ENCODE data around the gene ABLIM1. TPM values are rescaled to one million over a fixed set of nuclear protein-coding genes. Genes with fewer than 3 reads are reported as not detected.

The ABLIM1 gene
- total RNA-seq, 2 experiments from 2014 or later: 119 to 128 TPM

DNA sequence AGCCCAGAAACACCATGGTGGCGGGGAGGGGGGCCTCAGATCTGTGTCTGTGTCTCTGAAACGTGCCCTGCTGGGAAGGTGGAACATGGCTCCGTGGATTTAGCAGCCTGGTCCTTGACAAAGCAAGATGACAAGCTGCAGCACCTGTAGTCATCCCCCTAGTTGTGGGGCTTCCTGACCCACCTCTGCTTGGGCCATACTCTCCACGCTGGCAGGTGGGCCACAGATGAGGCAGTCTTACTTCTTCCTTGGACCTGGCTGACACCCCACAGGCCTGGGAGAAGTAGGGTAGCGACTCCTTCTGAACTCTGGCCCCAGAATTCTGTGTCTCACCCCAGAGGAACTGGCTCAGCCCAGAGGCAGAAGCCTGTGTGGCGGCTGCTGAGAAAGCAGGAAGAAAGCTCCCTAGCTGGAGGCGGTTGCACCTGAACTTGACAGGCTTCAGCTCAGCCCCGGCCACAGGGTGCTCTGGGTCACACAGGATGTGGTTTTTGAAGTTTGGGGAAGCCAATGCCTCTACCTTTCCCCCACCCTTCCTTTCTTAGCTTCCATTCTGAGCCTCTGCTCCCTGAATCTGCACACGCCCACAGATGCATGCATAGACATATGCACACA, 113.9 kb downstream of the ABLIM1 start:
- Mint-ChIP-seq H3K27ac (peak overlapping the region; percentile 93), H3K4me3 (peak overlapping the region; percentile 75), H3K27me3 (no peaks in the 10 kb centered on the region), H3K36me3 (no peaks in the 10 kb centered on the region), H3K9me3 (no peaks in the 10 kb centered on the region), H3K4me1 (ENCODE audit: low read depth) (peaks cover 74% of the 10 kb centered on the region)
- DNase-seq: peak; percentile 89
- POLR2A ChIA-PET: interaction anchor here (0.8 to 4.9 kb wide), 3 partner anchors 18 to 62 kb away, joined by 3 to 53 read pairs (median 6); no protein-coding TSS in a partner anchor
- CTCF ChIA-PET: interaction anchor here (0.7 to 6.5 kb wide), 7 partner anchors 17 to 278 kb away, joined by 3 to 74 read pairs (median 5); partner anchors contain the start of gene FHIP2A
- intact Hi-C loops (cut with micrococcal nuclease): loop anchor here (1.0 to 10.0 kb wide), 4 partner anchors 73 to 689 kb away; partner anchors contain the start of genes DCLRE1A, NHLRC2 and TRUB1

DNA sequence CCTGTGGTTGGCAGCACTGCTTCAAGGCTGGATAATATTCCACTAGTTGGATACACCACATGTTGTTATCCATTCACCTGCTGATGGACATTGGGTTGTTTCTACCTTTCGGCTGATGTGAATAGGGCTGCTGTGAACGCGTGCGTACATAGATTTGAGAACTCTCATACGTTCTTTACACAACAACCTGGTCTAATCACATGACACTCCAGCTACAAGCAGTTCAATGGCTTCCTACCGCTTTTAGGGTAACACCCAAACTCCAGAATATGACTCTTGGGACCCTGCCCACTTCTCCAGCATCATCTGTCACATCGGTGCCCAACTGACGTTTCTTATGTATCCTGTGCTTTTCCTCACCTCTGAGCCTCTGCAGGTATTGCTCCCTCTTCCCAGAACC, 114.6 kb downstream of the ABLIM1 start:
- Mint-ChIP-seq H3K4me3 (peak overlapping the region; percentile 75), H3K4me1 (ENCODE audit: low read depth) (peaks cover 78% of the 10 kb centered on the region), H3K36me3 (no peaks in the 10 kb centered on the region), H3K9me3 (no peaks in the 10 kb centered on the region), H3K27me3 (no peaks in the 10 kb centered on the region), H3K27ac (peak overlapping the region; percentile 93)
- POLR2A ChIA-PET: interaction anchor here (0.8 to 4.9 kb wide), 2 partner anchors 17 to 61 kb away, joined by 3 to 53 read pairs; no protein-coding TSS in a partner anchor
- intact Hi-C loops (cut with micrococcal nuclease): loop anchor here (5.0 to 10.0 kb wide), 3 partner anchors 394 to 689 kb away; partner anchors contain the start of genes DCLRE1A, NHLRC2 and TRUB1
- DNase-seq: no peak
- CTCF ChIA-PET: interaction anchor here (1.4 to 6.5 kb wide), 4 partner anchors 18 to 239 kb away, joined by 3 to 74 read pairs (median 9); no protein-coding TSS in a partner anchor

DNA sequence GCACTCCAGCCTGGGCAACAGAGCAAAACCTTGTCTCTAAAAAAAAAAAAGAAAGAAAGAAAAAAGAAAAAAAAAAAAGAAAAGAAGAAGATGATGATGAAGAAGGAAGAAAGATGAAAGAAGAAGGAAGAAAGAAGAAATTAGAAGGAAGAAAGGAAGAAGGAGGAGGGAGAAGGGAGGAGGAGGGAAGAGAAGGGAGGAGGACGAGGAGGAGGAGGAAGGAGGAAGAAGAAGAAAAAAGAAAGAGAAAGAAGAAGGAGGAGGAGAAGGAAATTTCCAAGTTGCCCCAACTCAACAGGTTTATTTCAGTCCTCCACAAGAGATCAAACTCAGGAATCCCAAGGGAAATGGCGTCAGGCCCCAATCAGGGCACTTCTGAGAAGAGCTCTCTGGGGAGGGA, 115.7 kb downstream of the ABLIM1 start:
- Mint-ChIP-seq H3K27me3 (no peaks in the 10 kb centered on the region), H3K4me1 (ENCODE audit: low read depth) (peaks cover 77% of the 10 kb centered on the region), H3K4me3 (no peak overlapping the region), H3K9me3 (no peaks in the 10 kb centered on the region), H3K27ac (peak overlapping the region; percentile 96), H3K36me3 (no peaks in the 10 kb centered on the region)
- ChIA-PET POLR2A (interaction anchor here (1.1 to 4.9 kb wide), 3 partner anchors 16 to 50 kb away, joined by 4 to 53 read pairs (median 13); no protein-coding TSS in a partner anchor), CTCF (interaction anchor here (0.6 to 6.5 kb wide), 6 partner anchors 36 to 280 kb away, joined by 3 to 74 read pairs (median 9); partner anchors contain the start of gene FHIP2A)
- intact Hi-C loops (cut with micrococcal nuclease): loop anchor here (5.0 to 10.0 kb wide), 3 partner anchors 395 to 688 kb away; partner anchors contain the start of genes DCLRE1A, NHLRC2 and TRUB1
- DNase-seq: no peak

- Mint-ChIP-seq H3K27me3 (no peaks in the 10 kb centered on the region), H3K36me3 (no peaks in the 10 kb centered on the region), H3K27ac (peak overlapping the region; percentile 96), H3K4me1 (ENCODE audit: low read depth) (peaks cover 77% of the 10 kb centered on the region), H3K4me3 (peak overlapping the region; percentile 49), H3K9me3 (peaks cover under 1% of the 10 kb centered on the region)
- POLR2A ChIA-PET: interaction anchor here (0.7 to 4.9 kb wide), 6 partner anchors 16 to 52 kb away, joined by 3 to 53 read pairs (median 4); no protein-coding TSS in a partner anchor
- no peak for DNase-seq
- intact Hi-C loops (cut with micrococcal nuclease): loop anchor here (1.0 to 10.0 kb wide), 11 partner anchors 15 to 861 kb away; partner anchors contain the start of genes CCDC186, DCLRE1A, NHLRC2 and TRUB1
- CTCF ChIA-PET: interaction anchor here (1.0 to 6.5 kb wide), 11 partner anchors 8 to 281 kb away, joined by 3 to 74 read pairs (median 4); partner anchors contain the start of gene FHIP2A
These were observed 116.3 kb downstream of the ABLIM1 start for GRCh38 chr10:114541797-114542160.

- H3K9me3 Mint-ChIP-seq: peaks cover 3% of the 10 kb centered on the region
- CTCF ChIA-PET: interaction anchor here (1.0 to 6.5 kb wide), 12 partner anchors 9 to 281 kb away, joined by 3 to 74 read pairs (median 4); partner anchors contain the start of gene FHIP2A
- peaks cover 77% of the 10 kb centered on the region for H3K4me1 Mint-ChIP-seq (ENCODE audit: low read depth)
- peak overlapping the region; percentile 51 for H3K4me3 Mint-ChIP-seq
- peak; percentile 86 for DNase-seq
- peak overlapping the region; percentile 96 for H3K27ac Mint-ChIP-seq
- POLR2A ChIA-PET: interaction anchor here (0.6 to 4.9 kb wide), 9 partner anchors 15 to 282 kb away, joined by 3 to 53 read pairs (median 4); no protein-coding TSS in a partner anchor
- H3K36me3 Mint-ChIP-seq: no peaks in the 10 kb centered on the region
- intact Hi-C loops (cut with micrococcal nuclease): loop anchor here (1.0 to 10.0 kb wide), 11 partner anchors 15 to 860 kb away; partner anchors contain the start of genes CCDC186, DCLRE1A, NHLRC2 and TRUB1
- H3K27me3 Mint-ChIP-seq: no peaks in the 10 kb centered on the region
These were observed 116.8 kb downstream of the ABLIM1 start for GRCh38 chr10:114541081-114541796.

- POLR2A ChIA-PET: interaction anchor here (0.7 to 2.8 kb wide), 7 partner anchors 14 to 366 kb away, joined by 3 to 17 read pairs (median 4); partner anchors contain the start of gene CCDC186
- DNase-seq: peak; percentile 31
- peak overlapping the region; percentile 51 for H3K4me3 Mint-ChIP-seq
- peak overlapping the region; percentile 96 for H3K27ac Mint-ChIP-seq
- peaks cover 76% of the 10 kb centered on the region for H3K4me1 Mint-ChIP-seq (ENCODE audit: low read depth)
- H3K9me3 Mint-ChIP-seq: peaks cover 3% of the 10 kb centered on the region
- H3K27me3 Mint-ChIP-seq: no peaks in the 10 kb centered on the region
- intact Hi-C loops (cut with micrococcal nuclease): loop anchor here (2.0 to 10.0 kb wide), 6 partner anchors 69 to 859 kb away; partner anchors contain the start of genes CCDC186, DCLRE1A, NHLRC2 and TRUB1
- CTCF ChIA-PET: interaction anchor here (0.9 to 6.5 kb wide), 5 partner anchors 14 to 237 kb away, joined by 3 to 74 read pairs (median 4); no protein-coding TSS in a partner anchor
- H3K36me3 Mint-ChIP-seq: no peaks in the 10 kb centered on the region
These were observed 117.8 kb downstream of the ABLIM1 start for GRCh38 chr10:114540236-114540635.

GRCh38 chr10:114539623-114540022, 118.5 kb downstream of the ABLIM1 start:
- H3K9me3 Mint-ChIP-seq: peaks cover 3% of the 10 kb centered on the region
- H3K36me3 Mint-ChIP-seq: no peaks in the 10 kb centered on the region
- POLR2A ChIA-PET: interaction anchor here (0.7 to 2.8 kb wide), 6 partner anchors 13 to 365 kb away, joined by 3 to 17 read pairs (median 4); partner anchors contain the start of gene CCDC186
- DNase-seq: no peak
- peaks cover 73% of the 10 kb centered on the region for H3K4me1 Mint-ChIP-seq (ENCODE audit: low read depth)
- intact Hi-C loops (cut with micrococcal nuclease): loop anchor here (2.0 to 10.0 kb wide), 6 partner anchors 69 to 859 kb away; partner anchors contain the start of genes CCDC186, DCLRE1A, NHLRC2 and TRUB1
- H3K4me3 Mint-ChIP-seq: no peak overlapping the region
- H3K27ac Mint-ChIP-seq: peak overlapping the region; percentile 96
- no peaks in the 10 kb centered on the region for H3K27me3 Mint-ChIP-seq
- CTCF ChIA-PET: interaction anchor here (0.8 to 6.5 kb wide), 7 partner anchors 8 to 236 kb away, joined by 3 to 74 read pairs (median 3); no protein-coding TSS in a partner anchor

DNA sequence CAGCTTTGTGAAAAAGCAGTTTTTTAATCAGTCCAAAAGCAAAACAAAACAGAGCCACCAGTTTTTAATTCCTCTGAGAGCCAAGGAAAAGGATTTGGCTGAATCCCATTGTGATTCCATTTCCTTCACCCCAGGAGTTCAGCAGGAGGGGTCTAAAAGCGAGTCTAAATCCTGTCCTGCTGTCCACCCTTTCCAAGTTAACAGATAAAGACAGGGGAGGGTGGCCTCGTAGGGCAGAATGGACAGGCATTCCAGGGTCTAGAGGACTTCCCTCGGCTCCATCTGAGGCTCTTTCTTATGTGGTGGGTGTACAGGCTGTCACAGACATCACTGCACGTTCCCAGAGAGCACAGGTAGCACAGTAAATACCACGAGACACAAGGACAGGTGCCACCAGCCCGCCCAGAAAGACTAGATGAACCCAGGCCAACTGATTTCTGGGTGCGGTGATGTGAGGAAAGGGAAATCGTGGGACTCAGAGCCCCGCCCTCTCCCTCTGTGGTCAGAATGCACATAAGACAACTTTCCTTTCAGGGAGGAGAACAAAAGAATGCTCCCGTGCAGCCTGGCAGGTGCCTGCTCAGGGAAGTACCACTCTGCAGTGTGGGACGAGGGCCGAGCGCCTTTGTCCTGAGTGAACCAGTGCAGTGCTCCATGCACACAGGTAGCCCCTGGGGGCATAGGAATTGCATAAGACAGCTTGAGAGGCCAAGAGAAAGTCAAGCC, 119.7 kb downstream of the ABLIM1 start:
- Mint-ChIP-seq H3K4me3 (peak overlapping the region; percentile 56), H3K27ac (peak overlapping the region; percentile 80), H3K9me3 (peaks cover 3% of the 10 kb centered on the region), H3K36me3 (no peaks in the 10 kb centered on the region), H3K4me1 (ENCODE audit: low read depth) (peaks cover 60% of the 10 kb centered on the region), H3K27me3 (no peaks in the 10 kb centered on the region)
- POLR2A ChIA-PET: interaction anchor here (0.9 to 1.3 kb wide), 2 partner anchors 11 to 37 kb away, joined by 3 to 4 read pairs; no protein-coding TSS in a partner anchor
- DNase-seq: peak; percentile 82
- intact Hi-C loops (cut with micrococcal nuclease): no loop called here
- CTCF ChIA-PET: interaction anchor here (2.0 to 6.5 kb wide), 2 partner anchors 11 to 67 kb away, joined by 7 to 74 read pairs; no protein-coding TSS in a partner anchor

DNA sequence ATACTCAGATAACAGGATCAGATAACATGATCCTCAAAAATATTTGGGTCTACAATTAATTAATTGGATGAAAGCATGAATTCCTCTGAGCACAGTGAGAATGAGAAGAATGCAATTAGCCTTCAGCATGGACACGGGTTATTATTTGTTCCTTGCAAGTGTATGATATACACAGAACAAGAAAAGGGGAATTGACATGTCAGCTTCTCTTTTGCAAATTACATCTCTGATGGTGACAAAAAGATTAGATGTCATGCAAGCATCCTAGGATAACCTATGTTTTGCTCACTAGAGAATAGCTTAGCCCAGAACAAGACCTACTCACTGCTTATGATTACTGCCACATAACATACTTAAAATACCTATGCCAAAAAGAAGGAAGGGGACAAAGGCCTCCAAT, 120.3 kb downstream of the ABLIM1 start:
- POLR2A ChIA-PET: interaction anchor here (0.9 to 1.3 kb wide), 2 partner anchors 11 to 36 kb away, joined by 3 to 4 read pairs; no protein-coding TSS in a partner anchor
- peaks cover 3% of the 10 kb centered on the region for H3K9me3 Mint-ChIP-seq
- H3K27ac Mint-ChIP-seq: peak overlapping the region; percentile 18
- CTCF ChIA-PET: interaction anchor here (2.0 kb wide), 1 partner anchor 11 kb away, joined by 7 read pairs; no protein-coding TSS in a partner anchor
- intact Hi-C loops (cut with micrococcal nuclease): no loop called here
- no peak for DNase-seq
- no peaks in the 10 kb centered on the region for H3K36me3 Mint-ChIP-seq
- no peaks in the 10 kb centered on the region for H3K27me3 Mint-ChIP-seq
- H3K4me3 Mint-ChIP-seq: no peak overlapping the region
- peaks cover 54% of the 10 kb centered on the region for H3K4me1 Mint-ChIP-seq (ENCODE audit: low read depth)

- H3K27ac Mint-ChIP-seq: no peak overlapping the region
- no peak for DNase-seq
- ChIA-PET CTCF (no interaction called here), POLR2A (no interaction called here)
- H3K27me3 Mint-ChIP-seq: no peaks in the 10 kb centered on the region
- intact Hi-C loops (cut with micrococcal nuclease): no loop called here
- H3K4me1 Mint-ChIP-seq (ENCODE audit: low read depth): peaks cover 25% of the 10 kb centered on the region
- no peak overlapping the region for H3K4me3 Mint-ChIP-seq
- H3K9me3 Mint-ChIP-seq: peaks cover 3% of the 10 kb centered on the region
- H3K36me3 Mint-ChIP-seq: no peaks in the 10 kb centered on the region
These were observed 123.5 kb downstream of the ABLIM1 start for GRCh38 chr10:114534571-114534981.
